ENCODE results near the gene OR56A5.

The OR56A5 gene

DNA sequence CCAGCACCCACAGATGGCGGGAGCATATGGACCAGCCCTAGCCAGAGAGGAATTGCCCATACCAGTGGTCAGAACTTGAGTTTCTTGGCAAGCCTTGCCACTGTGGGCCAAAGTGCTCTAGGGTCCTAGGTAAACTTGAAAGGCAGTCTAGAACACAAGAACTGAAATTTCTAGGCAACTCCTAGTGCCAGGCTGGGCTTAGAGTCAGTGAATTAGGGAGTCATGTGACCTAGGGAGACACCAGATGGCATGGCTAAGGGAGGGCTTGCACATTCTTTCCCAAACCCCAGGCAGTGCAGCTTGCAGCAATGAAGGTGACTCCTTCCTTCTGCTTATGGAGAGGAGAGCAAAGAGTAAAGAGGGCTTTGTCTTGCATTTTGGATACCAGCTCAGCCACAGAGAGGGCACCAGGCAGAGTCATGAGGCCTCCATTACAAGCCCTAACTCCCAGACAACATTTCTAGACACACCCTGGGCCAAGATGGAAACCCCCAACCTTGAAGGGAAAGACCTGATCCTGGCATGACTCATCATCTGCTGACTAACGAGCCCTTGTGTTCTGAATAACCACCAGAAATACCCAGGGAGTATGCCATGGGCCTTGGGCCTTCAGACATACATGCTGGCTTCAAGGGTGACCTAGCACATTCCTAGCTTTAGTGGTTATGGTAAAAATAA is 45.4 kb downstream of the OR56A5 start:
- Mint-ChIP-seq H3K27ac (no peak overlapping the region), H3K36me3 (ENCODE audit: low read depth) (peaks cover 2% of the 10 kb centered on the region), H3K4me1 (no peaks in the 10 kb centered on the region), H3K27me3 (no peaks in the 10 kb centered on the region), H3K9me3 (peaks cover 21% of the 10 kb centered on the region), H3K4me3 (no peak overlapping the region)
- ATAC-seq (peak; percentile 82), DNase-seq (peak; percentile 12)

Data from activated naive CD8-positive, alpha-beta T cell treated with anti-CD3 and anti-CD28 coated beads, Interleukin-2, amount 50 U/mL, for 24 hours (primary cell).